Heart left ventricle (tissue), 13 donors: ENCODE results near the gene RTTN.

ENCODE experiments used
- CTCF ChIP-seq, 12 donors: fragments of 200-600 bp; sonication (generic) in 4 of 12; IDR thresholded peaks; one replicate each; pipeline versions ENCODE4 v1.5.0 to v1.8.0; 2018 to 2022; ENCODE audit warnings: antibody characterized with exemption in 12 of 12, mild to moderate bottlenecking in 5 of 12
- POLR2A ChIP-seq, 2 donors: fragments of 450-650 bp; IDR thresholded peaks; one replicate each; pipeline ENCODE4 v1.6.1; 2017; ENCODE audit warnings: antibody characterized with exemption in 2 of 2, mild to moderate bottlenecking in 2 of 2, moderate library complexity in 2 of 2
- donor health status: ischemic (EF 13 %, LVEDD 7.1; RV severe dilation, severe dysfunction).
- donor health status: DM: no; HTN: yes; CAD: no.
- donor health status: DM: no; HTN: no; CAD: no.
- donor health status: ischemic (EF 25% LVEDD 6.9; RV normal size, moderate dysfunction).
- donor health status: ischemic (EF 25% LVEDD 5.7; RV mildly dilated, moderate dysfunction).
- donor health status: ischemic (EF 35%, LVEDD 5.7; RV mildly dilated, moderate dysfunction).
- donor health status: nonischemic (EF 11% LVEDD 7.7; RV severe dilation, severe dysfunction).
- donor health status: DM: yes; HTN: yes; CAD: no.
- donor health status: PGD.
- donor health status: ischemic (EF 29% LVEDD 5.4; RV normal size, mild dysfunction).
- donor health status: nonischemic (EF 23%, LVEDD 6.1; RV moderate dilation, normal function).

GRCh38 chr18:70181015-70181414, 24.5 kb downstream of the RTTN start:
- TF ChIP-seq POLR2A (IDR thresholded peaks at IDR 0.05) (no peak), CTCF (IDR thresholded peaks at IDR 0.05) (no peak)
